Prostate gland (tissue), 2 donors: ENCODE results near the gene SOCS6.

ENCODE experiments used
- POLR2A ChIP-seq: fragments of 450-650 bp; IDR thresholded peaks from one replicate; pipeline ENCODE4 v1.6.1; 2016; ENCODE audit warnings: antibody characterized with exemption, mild to moderate bottlenecking
- POLR2AphosphoS5 ChIP-seq: sonication (generic); formaldehyde crosslinking; IDR thresholded peaks from one replicate; pipeline ENCODE4 v1.6.1; 2017; ENCODE audit warnings: antibody characterized with exemption
- TF ChIP-seq, protein P1 (sequence below), 4 experiments: fragments of 200-600 bp in 2 of 4; fragments of 450-650 bp in 2 of 4; sonication (generic) in 2 of 4; IDR thresholded peaks; 1 replicate in 3 of 4; 2 replicates in 1 of 4; pipeline ENCODE4 v1.5.1; 2016 to 2019; ENCODE audit warnings: antibody characterized with exemption in 4 of 4, mild to moderate bottlenecking in 2 of 4, moderate library complexity in 2 of 4

DNA sequence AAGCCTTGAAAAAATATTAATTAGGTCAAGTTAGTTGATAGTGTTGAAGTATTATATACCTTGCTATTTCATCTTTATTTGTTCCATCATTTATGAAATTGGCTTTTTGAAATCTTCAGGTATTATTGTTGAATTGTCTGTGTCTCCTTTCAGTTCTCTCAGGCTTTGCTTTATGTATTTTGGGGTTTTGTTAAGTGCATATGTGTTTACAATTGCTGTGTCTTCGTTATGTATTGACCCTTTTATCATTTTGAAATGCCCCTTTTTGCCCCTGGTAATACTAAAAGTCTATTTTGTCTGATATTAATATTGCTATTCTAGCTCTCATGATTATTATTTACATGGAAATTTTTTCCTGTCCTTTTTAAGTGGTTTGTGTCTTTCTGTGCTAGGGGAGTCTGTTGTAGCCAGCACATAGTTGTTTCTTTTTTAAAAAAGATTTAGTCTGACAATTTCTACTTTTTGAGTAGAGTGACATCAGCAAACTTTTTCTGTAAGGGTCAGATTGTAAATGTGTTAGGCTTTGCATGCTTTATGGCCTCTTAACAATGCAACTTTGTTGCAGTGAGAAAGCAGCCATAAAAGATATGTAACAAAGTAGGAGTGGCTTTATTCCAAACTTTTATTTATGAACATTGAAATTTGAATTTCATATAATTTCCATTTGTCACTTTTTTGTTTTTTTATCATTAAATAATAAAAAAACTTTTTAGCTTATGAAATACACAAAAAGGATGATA, 19.9 kb downstream of the SOCS6 start:
- TF ChIP-seq, protein P1, sequence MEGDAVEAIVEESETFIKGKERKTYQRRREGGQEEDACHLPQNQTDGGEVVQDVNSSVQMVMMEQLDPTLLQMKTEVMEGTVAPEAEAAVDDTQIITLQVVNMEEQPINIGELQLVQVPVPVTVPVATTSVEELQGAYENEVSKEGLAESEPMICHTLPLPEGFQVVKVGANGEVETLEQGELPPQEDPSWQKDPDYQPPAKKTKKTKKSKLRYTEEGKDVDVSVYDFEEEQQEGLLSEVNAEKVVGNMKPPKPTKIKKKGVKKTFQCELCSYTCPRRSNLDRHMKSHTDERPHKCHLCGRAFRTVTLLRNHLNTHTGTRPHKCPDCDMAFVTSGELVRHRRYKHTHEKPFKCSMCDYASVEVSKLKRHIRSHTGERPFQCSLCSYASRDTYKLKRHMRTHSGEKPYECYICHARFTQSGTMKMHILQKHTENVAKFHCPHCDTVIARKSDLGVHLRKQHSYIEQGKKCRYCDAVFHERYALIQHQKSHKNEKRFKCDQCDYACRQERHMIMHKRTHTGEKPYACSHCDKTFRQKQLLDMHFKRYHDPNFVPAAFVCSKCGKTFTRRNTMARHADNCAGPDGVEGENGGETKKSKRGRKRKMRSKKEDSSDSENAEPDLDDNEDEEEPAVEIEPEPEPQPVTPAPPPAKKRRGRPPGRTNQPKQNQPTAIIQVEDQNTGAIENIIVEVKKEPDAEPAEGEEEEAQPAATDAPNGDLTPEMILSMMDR (IDR thresholded peaks at IDR 0.05) = no peak
- TF ChIP-seq POLR2AphosphoS5 (no peak), POLR2A (no peak)
